22Rv1 (cell line): ENCODE measurements around the gene MARCHF10.

Experiments
- H3K27ac ChIP-seq: fragments of 450-650 bp; 2 replicates; pipeline ENCODE4 v1.5.1; 2017
- CTCF ChIP-seq: fragments of 450-650 bp; IDR thresholded peaks from 2 replicates; pipeline ENCODE4 v1.5.1; 2017; ENCODE audit warnings: mild to moderate bottlenecking
- ZFX ChIP-seq: fragments of 450-650 bp; IDR thresholded peaks from 2 replicates; pipeline ENCODE4 v1.6.1; 2017; ENCODE audit warnings: antibody characterized with exemption, borderline replicate concordance

Gene MARCHF10

GRCh38 chr17:62825182-62825581, 17.1 kb upstream of the MARCHF10 start:
- no peak overlapping the region for H3K27ac ChIP-seq

GRCh38 chr17:62824290-62825131, 16.4 kb upstream of the MARCHF10 start:
- TF ChIP-seq ZFX, result no peak
- no peak for TF ChIP-seq CTCF
- no peak overlapping the region for H3K27ac ChIP-seq

More at GRCh38 chr17:62825182-62825581, 17.1 kb upstream of the MARCHF10 start:
- TF ChIP-seq CTCF (no peak), ZFX (no peak)

- no peak for TF ChIP-seq ZFX
- no peak for TF ChIP-seq CTCF
- H3K27ac ChIP-seq, result no peak overlapping the region
Observed at GRCh38 chr17:62823111-62823893, 15.2 kb upstream of the MARCHF10 start.

- TF ChIP-seq ZFX, result no peak
- TF ChIP-seq CTCF, result no peak
- H3K27ac ChIP-seq, result no peak overlapping the region
Observed at GRCh38 chr17:62822080-62822904, 14.2 kb upstream of the MARCHF10 start.

- TF ChIP-seq ZFX (no peak), CTCF (no peak)
- H3K27ac ChIP-seq, result no peak overlapping the region
Observed at GRCh38 chr17:62821189-62822079, 13.3 kb upstream of the MARCHF10 start.

- no peak overlapping the region for H3K27ac ChIP-seq
- TF ChIP-seq CTCF (no peak), ZFX (no peak)
Observed at GRCh38 chr17:62819511-62820221, 11.6 kb upstream of the MARCHF10 start.
